ENCODE results near the gene OR2C1. TPM values are rescaled to one million over a fixed set of nuclear protein-coding genes. Genes with fewer than 3 reads are reported as not detected.
A peak's percentile ranks its signal among the peaks of the same experiment; 100 is the strongest.

OR2C1 gene
- total RNA-seq, 1 experiment from 2014 or later: not detected

GRCh38 chr16:3400779-3401688 is 45.3 kb downstream of the OR2C1 start, which contains the start of the genes ZNF174 and ZSCAN32:
Gene ZNF174 (plus strand): TSS chr16:3401215. CDS start chr16:3402005, 790 bp downstream.
Gene ZSCAN32 (minus strand): TSS chr16:3401004. CDS start chr16:3397557, 3,447 bp downstream.
- POLR2A ChIA-PET: interaction anchor here (0.8 to 1.5 kb wide), 5 partner anchors 8 to 118 kb away, joined by 3 to 4 read pairs (median 4); partner anchors contain the start of genes NAA60 and ZNF597
- Histone ChIP-seq H3K9ac (ENCODE audit: low read length) (peak within 1 kb of the TSS; percentile 88), H3K27me3 (ENCODE audit: insufficient read depth, low read length) (no peaks in the 10 kb centered on the region), H2AFZ (ENCODE audit: low read depth, low read length, poor library complexity, severe bottlenecking) (peak within 1 kb of the TSS; percentile 25), H3K4me2 (ENCODE audit: low read length) (peak within 1 kb of the TSS; percentile 99), H3K9me2 (ENCODE audit: insufficient read depth) (no peaks in the 10 kb centered on the region), H3K79me2 (ENCODE audit: insufficient read depth, low read length) (peaks cover 52% of the 10 kb centered on the region), H3K36me3 (ENCODE audit: control insufficient read depth in 1 of 2, insufficient read depth in 2 of 2, low read length in 2 of 2) (peaks cover 14 to 45% of the 10 kb centered on the region in 2 experiments; a peak in 3 of 4 replicates), H3K4me1 (ENCODE audit: control insufficient read depth in 1 of 2, insufficient read depth in 2 of 2, low read length in 2 of 2) (peaks cover 5 to 12% of the 10 kb centered on the region in 2 experiments; a peak in 3 of 4 replicates), H3K9me3 (ENCODE audit: control insufficient read depth in 1 of 2, insufficient read depth in 1 of 2, low read depth in 1 of 2, low read length in 2 of 2) (peaks cover 0 to 3% of the 10 kb centered on the region in 2 experiments; a peak in 1 of 4 replicates), H4K20me1 (ENCODE audit: insufficient read depth) (no peaks in the 10 kb centered on the region), H3K4me3 (replicated peaks in 1 of 2; ENCODE audit: low read depth in 1 of 2, low read length in 2 of 2) (peak within 1 kb of the TSS; percentile 92 to 96), H3K27ac (ENCODE audit: low read depth, low read length) (peak within 1 kb of the TSS; percentile 83)
- BruUV-seq (replicated peaks): no TSS peak
- intact Hi-C loops (cut with micrococcal nuclease): loop anchor here (1.0 kb wide), 1 partner anchor 118 kb away; the partner anchor contains the start of gene ZNF263
- DNase-seq (ENCODE audit: low read depth, low spot score) (peak; percentile 97), ATAC-seq (peak; percentile 97)
- CTCF ChIA-PET: interaction anchor here (1.0 to 1.5 kb wide), 2 partner anchors 100 to 134 kb away, joined by 3 to 4 read pairs; partner anchors contain the start of gene CLUAP1
- RAD21 ChIA-PET (ENCODE audit: low non-redundant PET in 1 of 2, low total read pairs in 2 of 2, uncharacterized antibody in 2 of 2, unreplicated experiment in 2 of 2): no interaction called here
- TF ChIP-seq FOSL1 (IDR thresholded peaks at IDR 0.05; ENCODE audit: low read depth) (peak; percentile 89), TCF7L2 (IDR thresholded peaks at IDR 0.05; ENCODE audit: borderline replicate concordance, extremely low read depth, insufficient read depth, insufficient read length) (no peak), RAD21 (IDR thresholded peaks at IDR 0.05; ENCODE audit: low read depth) (0 out of 2 replicates have a peak, but pooled peaks have one; percentile 2), JUND (IDR thresholded peaks at IDR 0.05) (no peak), CEBPB (IDR thresholded peaks at IDR 0.05; ENCODE audit: low read depth) (no peak), POLR2A (IDR thresholded peaks at IDR 0.05; ENCODE audit: borderline replicate concordance, extremely low read depth, insufficient read depth, insufficient read length) (peak; percentile 82), CBX3 (IDR thresholded peaks at IDR 0.05; ENCODE audit: low read depth) (peak; percentile 93), ZBTB33 (IDR thresholded peaks at IDR 0.05; ENCODE audit: extremely low read depth, insufficient replicate concordance, low read length) (no peak), SIN3A (IDR thresholded peaks at IDR 0.05; ENCODE audit: low read depth) (peak; percentile 94), POLR2AphosphoS5 (IDR thresholded peaks at IDR 0.05; ENCODE audit: low read depth, low read length) (peak; percentile 94), SRF (IDR thresholded peaks at IDR 0.05; ENCODE audit: low read depth) (no peak; the same call in 1 of the 2 replicates), EZH2 (IDR thresholded peaks at IDR 0.05) (no peak), ELF1 (IDR thresholded peaks at IDR 0.05; ENCODE audit: borderline replicate concordance, low read depth) (peak; percentile 91), ATF3 (IDR thresholded peaks at IDR 0.05) (no peak), SP1 (IDR thresholded peaks at IDR 0.05; ENCODE audit: low read depth) (peak; percentile 100), MAX (IDR thresholded peaks at IDR 0.05) (peak; percentile 86), YY1 (IDR thresholded peaks at IDR 0.05; ENCODE audit: extremely low read depth, insufficient replicate concordance, low read depth, low read length) (no peak), ZNF274 (IDR thresholded peaks at IDR 0.05; ENCODE audit: low read depth, low read length) (no peak), EZH2phosphoT487 (IDR thresholded peaks at IDR 0.05; ENCODE audit: borderline replicate concordance) (no peak), CTCF (IDR thresholded peaks at IDR 0.05 in 2 of 3, conservative IDR thresholded peaks at IDR 0.05 in 1 of 3; ENCODE audit: borderline replicate concordance in 1 of 3, insufficient read depth in 1 of 3, low read depth in 2 of 3, low read length in 2 of 3) (no peak), EGR1 (IDR thresholded peaks at IDR 0.05; ENCODE audit: low read depth) (peak; percentile 73), ZFX (IDR thresholded peaks at IDR 0.05) (peak; percentile 96)
